ENCODE data around the gene TMEM61.
A peak's percentile ranks its signal among the peaks of the same experiment; 100 is the strongest.
"Not testable (repeated sequence)": the region's sequence is repeated elsewhere in the genome, so short reads cannot be mapped to it uniquely, and the experiment has no call there.

Gene TMEM61

DNA sequence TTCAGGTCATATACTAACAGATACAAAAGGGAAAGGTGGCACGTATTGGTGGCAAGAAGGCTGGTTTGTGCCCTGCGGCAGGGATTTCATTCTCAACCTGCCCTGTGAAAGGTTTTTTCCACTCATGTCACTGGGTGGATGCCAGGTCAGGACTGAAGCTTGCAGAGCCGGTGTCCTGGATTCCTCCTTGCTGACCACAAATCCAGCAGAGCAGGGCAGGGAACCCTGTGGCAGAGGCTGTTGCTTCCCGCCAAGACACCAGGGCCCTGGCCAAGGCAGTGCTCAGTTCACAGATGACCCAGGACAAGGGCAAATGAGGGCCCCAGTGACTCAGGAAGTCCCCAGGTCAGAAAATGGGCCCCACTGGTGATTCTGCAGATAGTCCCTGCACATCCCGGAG is 34.7 kb downstream of the TMEM61 start:
- Histone ChIP-seq H3K27me3 (peaks cover 0 to 43% of the 10 kb centered on the region in 2 donors), H3K4me1 (peaks cover 0 to 12% (median 5%) of the 10 kb centered on the region in 4 donors), H3K36me3 (no peaks in the 10 kb centered on the region), H3K27ac (no peak overlapping the region), H3K9me3 (no peaks in the 10 kb centered on the region), H3K4me3 (no peak overlapping the region)
- intact Hi-C loops (cut with DNase I; ENCODE audit: low total_unique reads) = no loop called here
- no peak for TF ChIP-seq CTCF (IDR thresholded peaks at IDR 0.05)
- DNase-seq = peak in 1 of 2 donors; percentile 45

- no peak for TF ChIP-seq CTCF (IDR thresholded peaks at IDR 0.05)
- DNase-seq = peak in 1 of 2 donors; percentile 31
Observed at GRCh38 chr1:55015731-55016620, 35.5 kb downstream of the TMEM61 start.

DNA sequence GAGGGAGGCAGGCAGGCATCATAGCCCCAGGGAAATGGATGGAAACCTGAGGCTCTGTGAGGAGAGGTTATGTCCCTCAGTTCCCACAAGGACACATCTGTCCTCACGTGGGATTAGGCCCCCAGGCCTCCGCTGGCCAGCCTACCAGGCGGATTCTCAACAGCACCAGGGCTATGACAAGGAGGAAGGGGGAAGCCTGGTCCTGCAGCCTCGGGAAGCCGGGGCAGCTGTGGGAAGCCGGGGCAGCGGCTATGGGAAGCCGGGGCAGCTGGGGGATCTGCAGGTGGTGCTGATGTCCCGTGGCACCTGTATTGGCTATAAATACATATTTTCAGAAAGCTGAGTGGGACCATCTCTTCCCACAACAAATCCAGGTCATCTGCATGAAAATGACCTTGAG is 38.0 kb downstream of the TMEM61 start:
- no peak for TF ChIP-seq CTCF (IDR thresholded peaks at IDR 0.05)
- no peak overlapping the region for H3K4me3 ChIP-seq
- no peak for DNase-seq
- peaks cover 0 to 32% of the 10 kb centered on the region in 2 donors for H3K27me3 ChIP-seq
- no peaks in the 10 kb centered on the region for H3K36me3 ChIP-seq
- no peak overlapping the region for H3K27ac ChIP-seq
- no peaks in the 10 kb centered on the region for H3K9me3 ChIP-seq
- peaks cover 0 to 17% (median 5%) of the 10 kb centered on the region in 4 donors for H3K4me1 ChIP-seq
- intact Hi-C loops (cut with DNase I; ENCODE audit: low total_unique reads) = no loop called here

More at GRCh38 chr1:55015731-55016620, 35.5 kb downstream of the TMEM61 start:
- no peaks in the 10 kb centered on the region for H3K9me3 ChIP-seq
- H3K27ac ChIP-seq = no peak overlapping the region
- H3K36me3 ChIP-seq = no peaks in the 10 kb centered on the region
- peaks cover 0 to 49% of the 10 kb centered on the region in 2 donors for H3K27me3 ChIP-seq
- peaks cover 0 to 12% (median 5%) of the 10 kb centered on the region in 4 donors for H3K4me1 ChIP-seq
- H3K4me3 ChIP-seq = no peak overlapping the region
- intact Hi-C loops (cut with DNase I; ENCODE audit: low total_unique reads) = no loop called here

DNA sequence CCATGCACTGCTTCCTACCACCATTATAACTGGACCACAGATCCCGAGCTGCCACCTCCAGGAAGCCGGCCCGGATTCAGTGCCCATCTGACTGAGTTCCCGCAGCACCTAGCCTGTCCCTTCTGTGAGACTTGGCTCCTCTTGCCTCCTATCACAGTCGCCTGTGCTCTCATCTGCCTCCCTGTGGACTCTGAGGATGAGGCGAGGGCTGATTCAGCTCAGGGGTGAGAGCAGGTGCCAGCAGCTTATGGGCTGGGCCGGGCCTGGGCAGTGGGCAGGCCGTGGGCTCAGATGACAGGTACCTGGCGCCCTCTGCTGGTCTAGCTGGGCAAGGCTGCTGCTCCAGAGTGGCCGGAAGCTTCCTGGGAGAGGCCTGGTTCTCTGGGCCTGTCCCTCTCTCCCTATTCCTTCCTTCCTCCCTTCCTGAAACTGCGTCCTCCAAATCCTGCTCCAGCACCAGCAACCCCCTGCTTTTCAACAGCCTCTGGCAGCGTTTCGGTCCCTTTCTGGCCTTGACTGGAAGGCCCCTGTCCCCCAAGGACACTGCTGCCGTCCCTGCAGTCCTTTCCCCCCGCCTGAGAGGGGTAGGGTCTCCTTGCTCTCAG is 41.6 kb downstream of the TMEM61 start:
- Histone ChIP-seq H3K4me1 (peaks cover 0 to 5% (median 0%) of the 10 kb centered on the region in 4 donors), H3K27ac (no peak overlapping the region), H3K9me3 (no peaks in the 10 kb centered on the region), H3K4me3 (no peak overlapping the region), H3K27me3 (peaks cover 0 to 16% of the 10 kb centered on the region in 2 donors), H3K36me3 (no peaks in the 10 kb centered on the region)
- intact Hi-C loops (cut with DNase I; ENCODE audit: low total_unique reads) = no loop called here
- peak; percentile 55 to 80 for DNase-seq
- peak; percentile 72 for TF ChIP-seq CTCF (IDR thresholded peaks at IDR 0.05)

GRCh38 chr1:55024163-55024562 is 43.7 kb downstream of the TMEM61 start:
- intact Hi-C loops (cut with DNase I; ENCODE audit: low total_unique reads); H3K9me3 ChIP-seq; H3K36me3 ChIP-seq; H3K4me3 ChIP-seq; H3K4me1 ChIP-seq; DNase-seq; H3K27ac ChIP-seq: not testable (repeated sequence)
- peaks cover 0 to 13% of the 10 kb centered on the region in 2 donors for H3K27me3 ChIP-seq

DNA sequence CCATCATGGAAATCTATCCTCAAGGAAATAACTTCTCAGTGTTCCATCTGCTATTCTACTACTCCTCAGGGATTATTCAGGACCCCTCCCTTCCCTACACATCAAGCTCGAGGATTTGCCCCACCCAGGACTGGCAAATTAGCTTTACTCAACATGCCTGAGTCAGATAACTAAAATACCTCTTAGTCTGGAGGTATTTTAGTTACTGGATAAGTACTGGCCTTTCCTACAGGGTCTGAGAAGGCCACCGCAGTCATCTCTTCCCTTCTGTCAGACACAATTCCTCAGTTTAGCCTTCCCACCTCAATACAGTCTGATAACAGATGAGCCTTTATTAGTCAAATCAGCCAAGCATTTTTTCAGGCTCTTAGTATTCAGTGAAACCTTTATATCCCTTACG is 46.3 kb downstream of the TMEM61 start:
- H3K4me1 ChIP-seq; H3K36me3 ChIP-seq; H3K9me3 ChIP-seq; DNase-seq; H3K27me3 ChIP-seq; H3K27ac ChIP-seq; intact Hi-C loops (cut with DNase I; ENCODE audit: low total_unique reads); H3K4me3 ChIP-seq: not testable (repeated sequence)

DNA sequence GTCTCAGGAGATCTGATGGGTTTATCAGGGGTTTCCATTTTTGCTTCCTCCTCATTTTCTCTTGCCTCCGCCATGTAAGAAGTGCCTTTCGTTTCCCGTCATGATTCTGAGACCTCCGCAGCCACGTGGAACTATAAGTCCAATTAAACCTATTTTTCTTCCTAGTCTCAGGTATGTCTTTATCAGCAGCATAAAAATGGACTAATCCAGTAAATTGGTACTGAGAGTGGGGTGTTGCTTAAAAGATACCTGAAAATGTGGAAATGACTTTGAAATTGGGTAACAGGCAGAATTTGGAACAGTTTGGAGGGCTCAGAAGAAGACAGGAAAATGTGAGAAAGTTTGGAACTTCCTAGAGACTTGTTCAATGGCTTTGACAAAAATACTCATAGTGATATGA is 50.7 kb downstream of the TMEM61 start:
- H3K27ac ChIP-seq; H3K9me3 ChIP-seq; H3K4me1 ChIP-seq; intact Hi-C loops (cut with DNase I; ENCODE audit: low total_unique reads); H3K36me3 ChIP-seq; DNase-seq; H3K4me3 ChIP-seq: not testable (repeated sequence)
- H3K27me3 ChIP-seq = peaks cover 0 to 38% of the 10 kb centered on the region in 2 donors

Measured in tibial artery (tissue), 4 donors.